C4-2B (cell line): Measurements from ENCODE around the gene TTC13.

ENCODE experiments used
- ZFX ChIP-seq: fragments of 450-650 bp; IDR thresholded peaks from 2 replicates; pipeline ENCODE4 v1.6.1; 2017
- TF ChIP-seq, protein P1 (sequence below): fragments of 450-650 bp; conservative IDR thresholded peaks from 2 replicates; pipeline ENCODE4 v1.5.1; 2017; ENCODE audit warnings: mild to moderate bottlenecking

GRCh38 chr1:230940848-230941247 is 37.8 kb downstream of the TTC13 start:
- TF ChIP-seq, protein P1, sequence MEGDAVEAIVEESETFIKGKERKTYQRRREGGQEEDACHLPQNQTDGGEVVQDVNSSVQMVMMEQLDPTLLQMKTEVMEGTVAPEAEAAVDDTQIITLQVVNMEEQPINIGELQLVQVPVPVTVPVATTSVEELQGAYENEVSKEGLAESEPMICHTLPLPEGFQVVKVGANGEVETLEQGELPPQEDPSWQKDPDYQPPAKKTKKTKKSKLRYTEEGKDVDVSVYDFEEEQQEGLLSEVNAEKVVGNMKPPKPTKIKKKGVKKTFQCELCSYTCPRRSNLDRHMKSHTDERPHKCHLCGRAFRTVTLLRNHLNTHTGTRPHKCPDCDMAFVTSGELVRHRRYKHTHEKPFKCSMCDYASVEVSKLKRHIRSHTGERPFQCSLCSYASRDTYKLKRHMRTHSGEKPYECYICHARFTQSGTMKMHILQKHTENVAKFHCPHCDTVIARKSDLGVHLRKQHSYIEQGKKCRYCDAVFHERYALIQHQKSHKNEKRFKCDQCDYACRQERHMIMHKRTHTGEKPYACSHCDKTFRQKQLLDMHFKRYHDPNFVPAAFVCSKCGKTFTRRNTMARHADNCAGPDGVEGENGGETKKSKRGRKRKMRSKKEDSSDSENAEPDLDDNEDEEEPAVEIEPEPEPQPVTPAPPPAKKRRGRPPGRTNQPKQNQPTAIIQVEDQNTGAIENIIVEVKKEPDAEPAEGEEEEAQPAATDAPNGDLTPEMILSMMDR, result no peak
- TF ChIP-seq ZFX, result no peak
